AG09309 (cell line): Measurements from ENCODE around the gene TRIM47.
A peak's percentile ranks its signal among the peaks of the same experiment; 100 is the strongest.

ENCODE experiments used
- DNase-seq: peaks from one replicate; pipeline ENCODE4 v3.0.0-alpha.2; 2010; ENCODE audit warnings: low read depth
- H3K4me3 ChIP-seq: 2 replicates; pipeline ENCODE4 v1.5.1; 2011; ENCODE audit warnings: mild to moderate bottlenecking, low read depth, low read length, moderate library complexity; ENCODE audit not compliant: control insufficient read depth
- TF ChIP-seq, protein P1 (sequence below): IDR thresholded peaks from 2 replicates; pipeline ENCODE4 v1.5.1; 2011; ENCODE audit warnings: mild to moderate bottlenecking, low read depth, low read length, inconsistent platforms; ENCODE audit not compliant: insufficient read depth, control insufficient read depth; ENCODE audit errors: missing control alignments

Gene TRIM47

DNA sequence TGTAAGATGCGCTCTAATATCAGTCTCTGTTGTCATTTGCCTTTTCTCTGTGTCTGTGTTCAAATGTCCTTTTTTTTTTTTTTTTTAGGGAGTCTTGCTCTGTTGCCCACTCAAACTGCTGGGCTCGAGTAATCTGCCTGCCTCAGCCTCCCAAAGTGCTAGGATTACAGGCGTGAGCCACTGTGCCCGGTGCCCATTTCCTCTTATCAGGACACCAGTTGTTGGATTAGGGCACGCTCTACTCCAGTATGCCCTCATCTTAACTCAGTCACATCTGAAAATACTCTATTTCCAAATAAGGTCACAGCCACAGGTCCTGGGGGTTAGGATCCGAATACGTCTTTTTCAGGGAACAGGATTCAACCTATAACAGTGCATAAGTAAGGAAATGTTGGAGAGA, 1.9 kb upstream of the TRIM47 start:
- TF ChIP-seq, protein P1, sequence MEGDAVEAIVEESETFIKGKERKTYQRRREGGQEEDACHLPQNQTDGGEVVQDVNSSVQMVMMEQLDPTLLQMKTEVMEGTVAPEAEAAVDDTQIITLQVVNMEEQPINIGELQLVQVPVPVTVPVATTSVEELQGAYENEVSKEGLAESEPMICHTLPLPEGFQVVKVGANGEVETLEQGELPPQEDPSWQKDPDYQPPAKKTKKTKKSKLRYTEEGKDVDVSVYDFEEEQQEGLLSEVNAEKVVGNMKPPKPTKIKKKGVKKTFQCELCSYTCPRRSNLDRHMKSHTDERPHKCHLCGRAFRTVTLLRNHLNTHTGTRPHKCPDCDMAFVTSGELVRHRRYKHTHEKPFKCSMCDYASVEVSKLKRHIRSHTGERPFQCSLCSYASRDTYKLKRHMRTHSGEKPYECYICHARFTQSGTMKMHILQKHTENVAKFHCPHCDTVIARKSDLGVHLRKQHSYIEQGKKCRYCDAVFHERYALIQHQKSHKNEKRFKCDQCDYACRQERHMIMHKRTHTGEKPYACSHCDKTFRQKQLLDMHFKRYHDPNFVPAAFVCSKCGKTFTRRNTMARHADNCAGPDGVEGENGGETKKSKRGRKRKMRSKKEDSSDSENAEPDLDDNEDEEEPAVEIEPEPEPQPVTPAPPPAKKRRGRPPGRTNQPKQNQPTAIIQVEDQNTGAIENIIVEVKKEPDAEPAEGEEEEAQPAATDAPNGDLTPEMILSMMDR: no peak
- no peak for DNase-seq

DNA sequence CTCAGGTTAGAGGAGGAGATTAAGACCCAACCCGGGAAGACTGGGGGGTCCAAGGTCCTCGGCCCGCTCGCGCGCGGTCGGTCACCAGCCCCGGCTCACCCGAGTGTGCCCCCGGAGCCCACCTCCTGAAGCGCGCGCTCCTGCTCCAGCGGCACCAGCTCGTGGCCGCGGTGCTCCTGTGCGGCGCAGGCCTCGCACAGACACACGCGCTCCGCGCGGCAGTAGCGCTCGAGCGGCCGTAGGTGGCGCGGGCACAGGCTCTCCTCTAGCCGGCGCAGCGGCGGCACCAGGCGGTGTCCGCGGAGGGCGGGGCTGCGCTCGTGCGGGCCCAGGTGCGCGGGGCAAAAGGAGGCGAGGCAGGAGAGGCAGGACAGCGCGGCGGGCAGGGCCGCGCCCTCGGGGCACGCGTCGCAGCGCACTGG, 618 bp downstream of the TRIM47 start:
- TF ChIP-seq, protein P1: peak; percentile 18
- peak overlapping the region; percentile 52 for H3K4me3 ChIP-seq
- no peak for DNase-seq

More for the DNA sequence above, 1.9 kb upstream of the TRIM47 start:
- H3K4me3 ChIP-seq: no peak overlapping the region

DNA sequence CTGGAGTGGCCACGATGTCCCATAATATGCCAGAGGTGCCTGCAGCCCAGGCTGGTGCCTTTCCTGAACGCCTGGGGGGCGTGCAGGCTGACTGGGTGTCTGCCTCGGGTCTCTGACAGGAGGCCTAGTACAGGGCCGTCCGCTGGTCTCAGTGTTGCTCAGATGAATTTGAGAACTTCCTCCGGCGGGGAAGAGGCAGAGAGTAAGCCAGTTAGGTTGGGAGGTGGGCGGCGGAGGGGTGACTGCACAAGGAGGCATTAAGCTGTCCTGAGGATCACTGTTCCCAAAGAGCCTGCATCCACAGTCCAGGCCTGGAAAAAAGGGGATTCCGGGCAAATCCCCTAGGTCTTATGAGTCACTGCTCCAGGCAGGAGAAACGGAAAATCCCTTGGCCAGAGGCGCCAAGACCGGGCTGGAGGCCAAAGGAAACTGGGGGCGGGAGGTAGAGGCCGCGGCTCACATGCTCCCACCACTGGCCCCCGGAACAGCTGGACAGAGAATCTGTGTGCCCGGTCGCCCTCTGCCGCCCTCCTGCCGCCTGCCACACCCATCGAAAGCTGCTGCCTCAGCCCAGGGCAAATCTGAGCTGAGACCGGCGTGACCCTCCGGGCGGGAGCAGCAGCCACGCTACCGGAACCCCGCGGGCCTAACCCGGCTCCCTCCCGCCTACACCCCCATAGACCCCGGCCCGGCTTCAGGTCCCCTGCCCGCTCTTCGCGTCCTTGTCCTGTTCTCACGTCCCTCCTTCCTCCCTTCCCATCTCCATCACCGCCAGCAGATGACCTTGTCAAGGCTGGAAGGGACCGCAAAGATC, 1.2 kb downstream of the TRIM47 start:
- DNase-seq: peak; percentile 77
- peak overlapping the region; percentile 52 for H3K4me3 ChIP-seq
- TF ChIP-seq, protein P1: no peak

DNA sequence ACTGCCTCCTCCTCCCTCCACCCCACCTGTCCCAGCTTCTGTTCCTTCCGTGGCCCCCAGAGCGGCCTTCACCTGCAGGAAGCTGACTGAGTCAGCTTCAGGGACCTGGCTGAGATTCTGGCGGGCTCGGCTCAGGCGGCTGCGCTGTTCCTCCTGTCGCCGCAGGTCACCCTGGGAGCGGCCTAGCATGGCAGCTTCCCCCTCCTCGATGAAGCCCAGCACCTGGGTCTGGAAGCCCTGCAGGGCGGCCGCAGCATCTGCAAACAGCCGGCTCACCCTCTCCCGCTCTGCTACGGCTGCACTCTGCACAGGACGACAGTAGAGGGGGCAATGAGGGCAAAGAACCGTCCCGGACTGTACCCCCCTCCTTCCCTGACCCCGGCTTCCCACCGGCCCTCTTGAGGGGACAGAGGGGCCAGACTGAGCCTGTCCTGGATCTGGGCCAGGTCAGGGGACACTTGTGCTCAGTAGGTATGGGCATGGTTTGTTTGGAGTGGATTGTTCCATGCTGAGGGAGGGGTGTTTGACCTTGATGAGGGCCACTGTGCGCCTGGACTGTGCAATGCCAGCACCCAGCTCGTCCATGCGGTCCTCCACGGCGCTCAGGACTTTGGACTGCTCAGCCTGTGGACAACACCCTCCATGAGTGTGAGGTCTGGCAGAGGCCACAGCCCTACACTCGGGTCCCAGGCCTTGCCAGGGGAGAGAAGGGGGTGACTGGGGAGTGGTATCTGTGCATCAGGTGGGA, 2.0 kb downstream of the TRIM47 start:
- TF ChIP-seq, protein P1: no peak
- DNase-seq: no peak
- peak overlapping the region; percentile 52 for H3K4me3 ChIP-seq

DNA sequence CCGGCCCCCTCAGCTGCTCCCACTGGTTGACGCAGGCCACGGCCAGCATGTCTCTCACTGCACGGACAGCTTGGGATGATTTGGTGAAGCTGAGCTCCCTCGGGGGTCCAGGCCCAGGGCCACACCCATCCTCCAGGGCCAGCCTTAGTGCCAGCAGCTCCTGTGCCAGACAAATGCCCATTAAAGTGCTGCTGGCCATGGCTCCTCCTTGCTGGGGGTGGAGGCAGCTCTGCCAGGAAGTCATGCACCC, 2.5 kb downstream of the TRIM47 start:
- no peak for DNase-seq
- no peak overlapping the region for H3K4me3 ChIP-seq
- TF ChIP-seq, protein P1: no peak

DNA sequence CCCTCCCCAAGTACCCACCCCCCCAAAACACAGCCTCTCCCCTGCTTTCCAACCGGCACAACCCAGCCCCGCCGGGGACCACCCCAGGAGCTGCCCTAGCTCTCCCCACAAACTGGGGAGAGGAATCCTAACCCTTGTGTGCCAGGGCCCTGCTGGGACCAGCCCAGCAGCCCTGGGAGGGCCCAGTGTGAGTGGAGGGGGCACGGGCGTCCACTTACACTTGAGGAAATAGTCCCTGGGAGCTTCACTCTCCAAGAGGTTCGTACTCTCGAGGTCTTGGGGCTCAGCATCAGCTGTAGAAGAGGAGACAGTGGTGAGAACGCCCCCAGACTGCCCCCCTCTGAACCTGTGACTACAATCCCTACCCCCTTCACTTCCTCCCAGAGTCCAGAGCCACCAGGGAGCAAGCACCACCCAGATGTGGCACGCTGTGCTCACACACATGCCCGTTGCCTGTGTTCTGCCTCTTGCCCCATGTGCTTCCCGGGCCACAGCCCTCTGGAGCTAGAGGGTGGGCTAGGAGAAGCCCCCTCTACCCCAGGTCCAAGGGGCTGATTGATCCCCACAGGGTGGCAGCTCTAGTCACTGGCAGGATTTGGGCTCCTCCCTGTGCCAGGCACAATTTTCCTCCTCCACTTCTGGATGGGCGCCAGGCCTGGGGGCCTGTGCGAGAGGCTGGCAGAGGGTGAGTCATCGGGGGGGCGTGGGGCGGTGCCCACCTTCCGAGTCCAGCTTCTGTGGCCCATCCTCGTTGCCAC, 3.0 kb downstream of the TRIM47 start:
- H3K4me3 ChIP-seq: no peak overlapping the region
- DNase-seq: no peak
- TF ChIP-seq, protein P1: no peak
